HEK293 (cell line): ENCODE results near the gene HTRA2.

Experiments
- ATF2 ChIP-seq: fragments of 450-650 bp; formaldehyde crosslinking; IDR thresholded peaks from 2 replicates; pipeline ENCODE4 v1.5.1; 2016; ENCODE audit warnings: missing biosample characterization, missing genetic modification characterization, low read depth
- EGR2 ChIP-seq: fragments of 450-650 bp; formaldehyde crosslinking; IDR thresholded peaks from 2 replicates; pipeline ENCODE4 v1.5.1; 2016; ENCODE audit warnings: low read depth, missing biosample characterization, missing genetic modification characterization
- GLIS1 ChIP-seq: fragments of 450-650 bp; formaldehyde crosslinking; IDR thresholded peaks from 2 replicates; pipeline ENCODE4 v1.5.1; 2016; ENCODE audit warnings: missing biosample characterization, missing genetic modification characterization
- KLF10 ChIP-seq: fragments of 450-650 bp; IDR thresholded peaks from 2 replicates; pipeline ENCODE4 v1.5.1; 2018; ENCODE audit warnings: missing biosample characterization, mild to moderate bottlenecking, missing genetic modification characterization
- KLF7 ChIP-seq: fragments of 450-650 bp; formaldehyde crosslinking; IDR thresholded peaks from 2 replicates; pipeline ENCODE4 v1.5.1; 2016; ENCODE audit warnings: missing biosample characterization, missing genetic modification characterization, borderline replicate concordance
- PRDM10 ChIP-seq: fragments of 450-650 bp; formaldehyde crosslinking; IDR thresholded peaks from 2 replicates; pipeline ENCODE4 v1.5.1; 2016; ENCODE audit warnings: missing biosample characterization, missing genetic modification characterization
- SP7 ChIP-seq: fragments of 450-650 bp; formaldehyde crosslinking; IDR thresholded peaks from 2 replicates; pipeline ENCODE4 v1.5.1; 2016; ENCODE audit warnings: missing biosample characterization, missing genetic modification characterization
- ZBTB17 ChIP-seq: fragments of 450-650 bp; formaldehyde crosslinking; IDR thresholded peaks from 2 replicates; pipeline ENCODE4 v1.5.1; 2016; ENCODE audit warnings: missing biosample characterization, missing genetic modification characterization
- ZFP69B ChIP-seq: fragments of 450-650 bp; formaldehyde crosslinking; IDR thresholded peaks from 2 replicates; pipeline ENCODE4 v1.5.1; 2016; ENCODE audit warnings: missing biosample characterization, missing genetic modification characterization
- ZNF121 ChIP-seq: fragments of 450-650 bp; formaldehyde crosslinking; IDR thresholded peaks from 2 replicates; pipeline ENCODE4 v1.5.1; 2016; ENCODE audit warnings: missing biosample characterization, missing genetic modification characterization
- ZNF16 ChIP-seq: fragments of 450-650 bp; formaldehyde crosslinking; IDR thresholded peaks from 2 replicates; pipeline ENCODE4 v1.5.1; 2016; ENCODE audit warnings: low read depth, missing biosample characterization, missing genetic modification characterization
- ZNF184 ChIP-seq: fragments of 450-650 bp; IDR thresholded peaks from 2 replicates; pipeline ENCODE4 v1.5.1; 2018; ENCODE audit warnings: missing biosample characterization, mild to moderate bottlenecking, missing genetic modification characterization
- ZNF280D ChIP-seq: fragments of 450-650 bp; formaldehyde crosslinking; IDR thresholded peaks from 2 replicates; pipeline ENCODE4 v1.5.1; 2016; ENCODE audit warnings: missing biosample characterization, missing genetic modification characterization
- ZNF302 ChIP-seq: fragments of 450-650 bp; formaldehyde crosslinking; IDR thresholded peaks from 2 replicates; pipeline ENCODE4 v1.5.1; 2016; ENCODE audit warnings: missing biosample characterization, missing genetic modification characterization, low read depth
- ZNF324 ChIP-seq: fragments of 450-650 bp; formaldehyde crosslinking; IDR thresholded peaks from 2 replicates; pipeline ENCODE4 v1.5.1; 2016; ENCODE audit warnings: missing biosample characterization, missing genetic modification characterization
- ZNF335 ChIP-seq: fragments of 450-650 bp; formaldehyde crosslinking; conservative IDR thresholded peaks from 2 replicates; pipeline ENCODE4 v1.5.1; 2016; ENCODE audit warnings: missing biosample characterization, missing genetic modification characterization
- ZNF366 ChIP-seq: fragments of 450-650 bp; formaldehyde crosslinking; conservative IDR thresholded peaks from 2 replicates; pipeline ENCODE4 v1.5.1; 2016; ENCODE audit warnings: missing biosample characterization, missing genetic modification characterization
- ZNF449 ChIP-seq: fragments of 450-650 bp; formaldehyde crosslinking; IDR thresholded peaks from 2 replicates; pipeline ENCODE4 v1.5.1; 2017; ENCODE audit warnings: missing biosample characterization, mild to moderate bottlenecking, missing genetic modification characterization, moderate library complexity
- ZNF501 ChIP-seq: fragments of 450-650 bp; formaldehyde crosslinking; IDR thresholded peaks from 2 replicates; pipeline ENCODE4 v1.5.1; 2016; ENCODE audit warnings: missing biosample characterization, missing genetic modification characterization
- ZNF544 ChIP-seq: fragments of 450-650 bp; formaldehyde crosslinking; IDR thresholded peaks from 2 replicates; pipeline ENCODE4 v1.5.0; 2017; ENCODE audit warnings: missing biosample characterization, missing genetic modification characterization
- ZNF561 ChIP-seq: fragments of 450-650 bp; IDR thresholded peaks from 2 replicates; pipeline ENCODE4 v1.5.1; 2018; ENCODE audit warnings: missing biosample characterization, missing genetic modification characterization, borderline replicate concordance
- ZNF571 ChIP-seq: fragments of 450-650 bp; formaldehyde crosslinking; IDR thresholded peaks from 2 replicates; pipeline ENCODE4 v1.5.0; 2017; ENCODE audit warnings: missing biosample characterization, missing genetic modification characterization
- ZNF580 ChIP-seq: fragments of 450-650 bp; formaldehyde crosslinking; IDR thresholded peaks from 2 replicates; pipeline ENCODE4 v1.5.1; 2016; ENCODE audit warnings: missing biosample characterization, missing genetic modification characterization
- ZNF600 ChIP-seq: fragments of 450-650 bp; formaldehyde crosslinking; IDR thresholded peaks from 2 replicates; pipeline ENCODE4 v1.5.1; 2016; ENCODE audit warnings: missing biosample characterization, missing genetic modification characterization
- ZNF626 ChIP-seq: fragments of 450-650 bp; sonication (Bioruptor Pico); formaldehyde crosslinking; IDR thresholded peaks from 2 replicates; pipeline ENCODE4 v1.5.1; 2018; ENCODE audit warnings: missing biosample characterization, missing genetic modification characterization, inconsistent platforms
- ZNF692 ChIP-seq: fragments of 450-650 bp; formaldehyde crosslinking; IDR thresholded peaks from 2 replicates; pipeline ENCODE4 v1.5.1; 2016; ENCODE audit warnings: missing biosample characterization, missing genetic modification characterization
- ZSCAN30 ChIP-seq: fragments of 450-650 bp; IDR thresholded peaks from 2 replicates; pipeline ENCODE4 v1.5.1; 2018; ENCODE audit warnings: missing biosample characterization, mild to moderate bottlenecking, missing genetic modification characterization, moderate library complexity

HTRA2 gene

GRCh38 chr2:74553892-74554819 is 24.4 kb downstream of the HTRA2 start, which contains the start of the genes DOK1 and LOXL3 (continued):
- TF ChIP-seq ZNF571 (tag by site-specific recombination) (no peak), ZSCAN30 (tag by site-specific recombination) (peak; percentile 22; the same call in 1 of the 2 replicates), ZNF501 (tag by site-specific recombination) (0 out of 2 replicates have a peak, but pooled peaks have one; percentile 30), ZNF600 (tag by site-specific recombination) (0 out of 2 replicates have a peak, but pooled peaks have one; percentile 19), KLF10 (tag by site-specific recombination) (peak; percentile 55; the same call in 1 of the 2 replicates), SP7 (peak; percentile 61), ZNF561 (0 out of 2 replicates have a peak, but pooled peaks have one; percentile 34), ZNF626 (no peak), GLIS1 (tag by site-specific recombination) (peak; percentile 78), ZNF302 (no peak), ATF2 (tag by site-specific recombination) (peak; percentile 99), ZNF16 (no peak), ZNF335 (tag by site-specific recombination) (peak; percentile 73), ZNF580 (no peak), ZNF280D (no peak), EGR2 (tag by site-specific recombination) (peak; percentile 75), ZNF121 (no peak), ZNF692 (tag by site-specific recombination) (0 out of 2 replicates have a peak, but pooled peaks have one; percentile 34), ZNF366 (tag by site-specific recombination) (peak; percentile 39; the same call in 1 of the 2 replicates), KLF7 (tag by site-specific recombination) (peak; percentile 62; the same call in 1 of the 2 replicates), ZNF449 (tag by site-specific recombination) (peak; percentile 59; the same call in 1 of the 2 replicates), ZNF184 (tag by site-specific recombination) (no peak), ZFP69B (tag by site-specific recombination) (no peak), ZNF324 (peak; percentile 52; the same call in 1 of the 2 replicates), ZNF544 (tag by site-specific recombination) (no peak), ZBTB17 (tag by site-specific recombination) (peak; percentile 13), PRDM10 (tag by site-specific recombination) (peak; percentile 86)
